GM18951 (cell line): ENCODE results near the gene TMEM270.

ENCODE experiments used
- POLR2A ChIP-seq: IDR thresholded peaks from 4 replicates; pipeline ENCODE4 v1.6.1; 2011; ENCODE audit warnings: mild to moderate bottlenecking; ENCODE audit not compliant: insufficient read length, insufficient read depth; ENCODE audit errors: extremely low read depth
- in situ Hi-C: fragments of 300-500 bp; cut with MboI; formaldehyde crosslinking; loops from one replicate; pipeline ENCODE4 v1.12.0; 2022; ENCODE audit warnings: low sequenced_read_pairs, mixed read lengths, inconsistent platforms; ENCODE audit not compliant: unreplicated experiment

The TMEM270 gene

DNA sequence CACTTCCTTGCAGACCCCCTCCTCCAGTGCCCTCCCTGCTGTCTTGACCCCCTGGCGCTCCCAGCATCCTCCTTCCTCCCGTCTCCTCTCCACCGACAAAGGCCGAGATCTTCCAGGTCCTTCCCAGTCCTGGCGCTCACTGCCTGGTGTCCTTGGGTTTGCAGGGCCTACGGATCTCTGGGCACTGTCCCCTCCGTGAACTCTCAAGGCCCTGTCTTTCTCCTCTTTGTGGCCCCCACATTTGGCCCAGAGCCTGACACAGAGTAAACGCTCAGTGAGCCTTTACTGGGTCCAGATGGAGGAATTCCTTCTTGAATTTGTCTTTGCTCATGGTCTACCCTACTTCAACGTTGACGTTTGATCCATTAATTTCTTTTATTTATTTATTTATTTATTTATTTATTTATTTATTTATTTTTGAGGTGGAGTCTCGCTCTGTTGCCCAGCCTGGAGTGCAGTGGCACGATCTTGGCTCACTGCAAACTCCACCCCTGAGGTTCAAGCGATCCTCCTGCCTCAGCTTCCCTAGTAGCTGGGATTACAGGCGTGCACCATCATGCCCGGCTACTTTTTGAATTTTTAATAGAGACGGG is 29.7 kb downstream of the TMEM270 start:
- TF ChIP-seq POLR2A: no peak
- in situ Hi-C loops: no loop called here

DNA sequence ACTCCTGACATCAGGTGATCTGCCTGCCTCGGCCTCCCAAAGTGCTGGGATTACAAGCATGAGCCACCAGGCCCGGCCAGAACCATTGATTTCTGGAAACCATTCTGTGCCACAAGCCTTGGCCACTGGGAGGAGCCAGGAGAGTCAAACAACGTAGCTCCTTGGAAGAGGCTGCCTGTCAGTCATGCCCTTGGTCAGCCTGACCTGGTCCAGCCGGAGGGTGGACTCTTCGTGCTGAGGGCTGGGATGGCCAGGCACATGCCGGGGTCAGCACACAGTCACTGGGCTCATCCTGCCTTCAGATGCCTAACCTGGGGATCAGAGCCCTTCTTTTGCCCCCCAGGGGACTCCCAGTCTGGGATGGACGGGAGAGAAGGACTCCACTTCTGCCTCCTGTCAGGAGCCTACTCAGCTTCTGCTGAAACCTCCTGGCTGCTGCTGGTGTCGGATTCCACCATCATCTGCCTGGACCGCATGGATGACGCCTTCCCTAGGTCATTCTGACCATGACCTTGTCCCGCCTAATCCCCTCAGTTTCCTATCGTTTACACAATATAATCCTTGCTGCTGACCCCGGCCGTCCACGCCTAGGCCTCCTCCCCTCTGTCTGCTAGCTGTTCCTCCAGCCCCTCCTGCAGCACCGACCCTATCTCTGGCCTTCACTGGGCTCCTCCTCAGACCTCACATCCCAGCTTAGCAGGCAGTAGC is 30.4 kb downstream of the TMEM270 start:
- no peak for TF ChIP-seq POLR2A
- in situ Hi-C loops: no loop called here

DNA sequence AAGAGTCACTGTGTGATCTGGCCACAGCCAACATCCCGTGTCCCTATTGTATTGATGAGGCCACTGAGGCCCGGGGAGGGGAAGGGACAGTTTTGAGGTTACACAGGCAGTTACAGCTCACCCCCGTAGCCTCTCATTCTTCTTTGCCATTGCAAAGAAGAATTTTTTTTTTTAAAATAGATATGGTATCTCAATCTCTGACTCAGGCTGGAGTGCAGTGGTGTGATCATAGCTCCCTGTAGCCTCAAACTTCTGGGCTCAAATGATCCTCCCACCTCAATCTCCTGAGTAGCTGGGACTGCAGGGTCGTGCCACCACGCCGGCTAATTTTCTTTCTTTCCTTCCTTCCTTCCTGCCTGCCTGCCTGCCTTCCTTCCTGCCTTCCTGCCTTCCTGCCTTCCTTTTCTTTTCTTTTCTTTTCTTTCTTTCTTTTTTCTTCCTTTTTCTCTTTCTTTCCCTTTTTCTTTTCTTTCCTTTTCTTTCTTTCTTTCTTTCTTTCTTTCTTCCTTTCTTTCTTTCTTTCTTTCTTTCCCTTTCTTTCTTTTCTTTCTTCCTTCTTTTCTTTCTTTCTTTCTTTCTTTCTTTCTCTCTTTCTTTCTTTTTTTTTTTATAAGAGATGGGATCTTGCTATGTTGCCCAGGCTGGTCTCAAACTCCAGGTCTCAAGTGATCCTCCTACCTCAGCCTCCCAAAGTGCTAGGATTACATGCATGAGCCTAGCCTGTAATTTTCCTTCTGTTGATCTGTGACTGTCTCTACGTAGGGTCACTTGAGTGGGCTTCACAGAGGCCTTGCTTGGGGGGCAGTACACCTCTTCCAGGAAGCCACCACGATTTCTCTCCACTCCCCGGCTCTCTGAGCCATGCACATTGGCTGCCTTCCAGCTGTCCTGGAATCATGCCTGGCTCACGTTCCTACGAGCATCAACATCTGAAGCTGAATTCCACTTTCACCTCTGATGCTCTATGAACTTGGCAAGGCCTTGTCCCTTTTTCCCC is 31.3 kb downstream of the TMEM270 start:
- no peak for TF ChIP-seq POLR2A
- in situ Hi-C loops: no loop called here

DNA sequence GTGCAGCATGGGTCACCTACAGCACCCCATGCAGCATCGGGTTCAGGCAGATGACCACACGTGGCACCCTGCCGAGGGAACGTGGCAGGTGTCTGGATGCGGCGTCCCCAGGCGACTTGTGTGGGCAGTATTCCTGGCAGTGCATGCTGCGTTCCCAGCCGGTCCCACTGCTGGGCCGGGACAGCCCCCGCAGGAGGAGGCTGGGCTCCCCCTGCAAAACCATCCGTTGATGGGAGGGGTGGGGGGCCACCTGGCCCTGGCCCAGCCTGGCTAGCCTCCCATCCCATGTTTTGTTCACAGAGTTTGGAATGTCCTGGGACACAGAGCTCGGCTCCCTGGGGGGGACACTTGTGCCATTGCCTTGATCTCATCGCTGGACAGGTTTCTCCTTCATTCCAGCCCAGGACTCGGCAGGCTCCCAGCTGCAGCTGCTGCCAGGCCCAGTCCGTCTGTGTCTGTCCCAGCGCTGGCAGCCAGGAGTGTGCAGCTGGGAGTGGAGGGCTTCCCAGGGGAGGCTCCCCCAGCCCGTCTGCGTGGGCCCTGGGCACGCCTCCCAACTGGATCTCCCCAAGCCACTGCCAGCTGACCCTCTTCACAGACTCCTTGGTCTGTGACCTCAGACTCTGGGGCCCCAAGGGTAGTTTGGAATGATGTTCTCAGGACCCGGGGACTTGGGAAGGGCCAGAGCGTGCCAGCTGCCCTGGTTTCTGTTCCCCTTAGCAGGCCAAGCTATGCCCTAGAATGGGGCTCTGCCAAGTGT is 32.6 kb downstream of the TMEM270 start:
- in situ Hi-C loops: no loop called here
- TF ChIP-seq POLR2A: no peak

DNA sequence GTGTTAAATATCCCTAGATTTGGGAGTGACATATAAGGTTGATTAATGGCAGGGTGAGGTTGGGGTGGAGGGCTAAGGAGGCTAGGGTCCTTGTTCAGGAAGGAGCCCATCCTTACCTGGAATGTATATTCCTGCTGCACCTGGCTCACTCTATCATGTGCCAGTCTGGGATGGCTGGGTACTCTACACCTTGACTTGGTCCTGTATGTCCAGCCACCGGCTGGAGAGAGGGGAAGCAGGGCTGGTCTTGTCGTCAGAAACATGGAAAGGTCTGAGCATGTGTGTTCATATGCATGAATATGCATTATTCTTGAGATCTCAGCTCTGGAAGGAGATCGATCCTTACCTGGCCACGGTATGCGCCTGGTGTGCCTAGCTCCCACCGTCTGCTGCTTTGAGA is 33.2 kb downstream of the TMEM270 start:
- in situ Hi-C loops: no loop called here

DNA sequence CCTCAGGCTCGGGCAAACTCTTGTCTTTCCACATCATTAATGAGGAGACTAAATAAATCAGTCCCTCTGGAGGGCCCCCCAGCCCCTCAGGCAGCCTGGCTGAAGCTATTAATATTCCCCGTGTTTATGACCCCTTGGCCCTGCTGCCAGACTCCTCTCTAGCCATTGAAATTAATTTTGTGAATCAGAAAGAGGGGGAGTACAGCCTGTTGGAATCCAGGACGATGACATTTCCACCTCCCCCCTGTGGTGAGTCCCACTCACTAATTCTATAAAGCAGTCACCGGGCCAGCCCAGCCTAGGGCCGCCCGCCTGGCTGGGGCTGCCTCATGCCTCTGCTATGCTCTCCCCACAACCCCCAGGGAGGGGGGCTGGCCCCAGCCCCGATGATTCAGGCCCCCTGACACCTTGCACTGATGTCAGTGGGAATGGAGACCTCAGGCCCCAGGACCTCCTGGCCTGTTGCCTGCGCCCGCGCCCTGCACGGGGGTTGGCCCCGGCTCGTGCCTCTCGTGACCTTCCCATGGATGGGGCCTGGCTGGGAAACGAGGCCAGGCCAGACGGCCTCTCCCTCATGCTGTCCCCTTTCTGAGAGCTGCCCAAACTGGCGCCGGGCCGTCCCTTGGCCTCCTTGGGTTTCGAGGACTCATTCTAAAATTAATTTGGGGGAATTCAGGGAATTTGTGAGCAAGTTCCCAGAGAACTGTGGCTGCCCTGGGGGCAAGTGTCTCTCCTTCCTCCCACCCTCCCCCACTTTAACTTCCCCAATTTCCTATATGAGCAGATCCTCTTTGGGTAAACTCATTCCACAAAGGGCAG is 34.0 kb downstream of the TMEM270 start:
- in situ Hi-C loops: no loop called here
- no peak for TF ChIP-seq POLR2A

More for the DNA sequence above, 33.2 kb downstream of the TMEM270 start:
- no peak for TF ChIP-seq POLR2A

DNA sequence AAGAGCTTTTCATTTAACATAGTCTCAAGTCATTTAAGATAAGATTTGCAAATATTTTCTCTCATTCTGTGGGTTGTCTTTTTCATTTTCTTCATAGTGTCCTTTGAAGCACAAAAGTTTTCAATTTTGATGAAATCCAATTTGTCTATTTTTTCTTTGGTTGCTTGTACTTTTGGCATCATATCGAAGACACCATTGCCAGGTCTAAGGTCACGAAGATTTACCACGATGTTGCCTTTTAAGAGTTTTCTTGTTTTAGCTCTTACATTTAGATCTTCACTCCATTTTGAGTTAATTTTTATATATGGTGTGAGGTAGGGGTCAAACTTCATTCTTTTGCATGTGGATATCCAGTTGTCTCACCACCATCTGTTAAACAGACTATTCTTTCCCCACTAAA is 34.7 kb downstream of the TMEM270 start:
- in situ Hi-C loops: no loop called here

DNA sequence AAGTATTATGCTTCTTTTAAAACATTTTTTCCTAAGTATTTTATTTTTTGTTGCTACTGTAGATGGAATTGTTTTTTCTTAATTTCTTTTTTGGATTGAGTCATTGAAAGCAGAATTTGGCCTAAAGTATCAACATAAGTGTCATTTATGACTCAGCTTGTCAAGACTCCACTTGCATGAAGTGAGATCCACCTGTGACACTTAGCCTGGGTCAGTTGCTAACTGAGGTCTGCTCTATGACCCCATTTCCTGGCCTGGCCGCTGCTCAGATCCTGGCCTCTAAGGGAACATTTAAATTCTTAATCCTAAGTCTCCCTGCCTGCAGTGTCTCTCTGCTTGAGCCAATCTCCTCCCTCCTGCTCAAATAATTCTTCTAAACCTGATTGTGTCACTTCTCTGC is 35.5 kb downstream of the TMEM270 start:
- TF ChIP-seq POLR2A: no peak
- in situ Hi-C loops: no loop called here

More for the DNA sequence above, 34.7 kb downstream of the TMEM270 start:
- TF ChIP-seq POLR2A: no peak

DNA sequence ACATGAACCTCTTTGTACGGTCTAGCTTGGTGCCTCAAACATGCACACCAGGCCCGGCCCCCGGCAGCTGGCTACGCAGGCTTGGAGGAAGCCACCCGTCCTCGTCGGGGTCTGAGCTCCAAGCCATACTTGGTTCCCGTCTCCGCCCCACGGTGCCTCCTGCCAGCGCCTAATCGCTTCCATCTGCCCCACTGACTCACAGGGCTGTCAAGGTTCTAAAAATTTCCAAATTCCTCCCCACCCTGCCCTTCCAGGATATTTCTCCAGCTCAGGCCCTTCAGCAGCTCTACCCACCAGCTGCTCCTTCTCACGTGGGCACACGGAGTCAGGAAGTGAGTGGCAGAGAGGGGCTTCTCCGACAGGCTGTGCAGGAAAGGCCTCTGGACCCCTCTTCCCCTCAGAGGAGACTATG is 38.8 kb downstream of the TMEM270 start:
- TF ChIP-seq POLR2A: no peak
- in situ Hi-C loops: no loop called here

DNA sequence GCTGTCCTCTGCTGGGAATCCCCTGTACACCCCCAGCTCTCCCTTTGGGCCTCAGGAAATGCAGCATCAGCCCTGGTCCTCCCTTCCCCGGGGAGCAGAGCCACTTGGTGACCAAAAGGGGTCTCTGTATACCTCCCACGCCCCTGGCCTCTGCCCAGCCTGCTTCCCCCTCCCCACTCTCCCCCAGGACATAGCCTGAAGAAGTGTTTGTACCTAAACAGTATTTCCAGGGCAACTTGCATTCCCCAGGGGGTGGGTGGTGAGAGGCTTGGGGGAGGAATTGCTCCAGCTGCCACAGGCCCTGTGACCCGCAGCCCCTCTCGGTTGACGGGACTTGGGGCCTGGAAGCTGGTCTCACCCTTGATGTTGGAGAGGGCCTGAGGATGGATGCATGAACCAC is 39.3 kb downstream of the TMEM270 start:
- TF ChIP-seq POLR2A: no peak
- in situ Hi-C loops: no loop called here

DNA sequence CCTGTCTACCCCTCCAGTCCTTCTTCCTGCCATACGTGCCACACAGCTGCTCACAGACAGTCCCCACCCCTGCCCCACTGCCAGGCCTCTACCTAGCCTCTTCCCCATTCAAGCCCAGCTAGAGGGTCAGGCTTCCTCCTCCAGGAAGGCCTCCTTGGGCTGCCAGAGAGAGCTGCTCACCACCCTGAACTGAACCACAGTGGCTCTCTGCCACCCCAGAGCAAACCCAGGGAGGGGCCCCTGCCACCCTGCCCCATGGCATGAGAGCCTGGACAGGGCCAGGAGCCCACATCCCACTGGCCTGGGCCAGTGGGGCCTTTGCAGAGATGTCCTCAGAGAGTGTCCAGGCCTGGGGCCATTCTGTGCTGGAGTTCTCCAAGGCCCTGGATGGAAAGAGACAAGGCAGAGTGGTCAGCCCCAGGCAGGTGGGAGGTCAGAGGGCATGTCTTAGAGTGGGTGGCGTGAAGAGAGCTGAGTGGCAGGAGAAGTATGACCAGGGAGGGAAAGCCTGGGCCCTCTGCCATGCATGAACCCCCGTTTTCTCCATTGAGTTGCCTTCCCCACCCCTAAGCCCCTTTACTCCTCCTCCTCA is 40.4 kb downstream of the TMEM270 start:
- TF ChIP-seq POLR2A: no peak
- in situ Hi-C loops: no loop called here
